Astrocyte of the hippocampus (primary cell): ENCODE results near the gene PDGFD.
A peak's percentile ranks its signal among the peaks of the same experiment; 100 is the strongest.

Experiments used
- DNase-seq: peaks from one replicate; pipeline ENCODE4 v3.0.0; 2011; ENCODE audit warnings: low read depth, low spot score

PDGFD gene

GRCh38 chr11:104094576-104094975, 69.4 kb downstream of the PDGFD start:
- DNase-seq = peak; percentile 17

GRCh38 chr11:104093426-104094280, 70.3 kb downstream of the PDGFD start:
- DNase-seq = no peak

- DNase-seq = no peak
Measured at GRCh38 chr11:104092744-104093143, 71.2 kb downstream of the PDGFD start.

GRCh38 chr11:104091281-104092096, 72.5 kb downstream of the PDGFD start:
- DNase-seq = no peak

- DNase-seq = peak; percentile 27
Measured at GRCh38 chr11:104090767-104091166, 73.2 kb downstream of the PDGFD start.

GRCh38 chr11:104089481-104089880, 74.5 kb downstream of the PDGFD start:
- DNase-seq = no peak

GRCh38 chr11:104086621-104087020, 77.3 kb downstream of the PDGFD start:
- DNase-seq = no peak

GRCh38 chr11:104078995-104079394, 85.0 kb downstream of the PDGFD start:
- no peak for DNase-seq

GRCh38 chr11:104078245-104078644, 85.7 kb downstream of the PDGFD start:
- DNase-seq = no peak

GRCh38 chr11:104076455-104076854, 87.5 kb downstream of the PDGFD start:
- DNase-seq = peak; percentile 12

- no peak for DNase-seq
Measured at GRCh38 chr11:104075706-104076105, 88.2 kb downstream of the PDGFD start.

- no peak for DNase-seq
Measured at GRCh38 chr11:104075091-104075490, 88.9 kb downstream of the PDGFD start.

- no peak for DNase-seq
Measured at GRCh38 chr11:104073950-104074705, 89.8 kb downstream of the PDGFD start.

GRCh38 chr11:104067534-104067933, 96.4 kb downstream of the PDGFD start:
- no peak for DNase-seq

- no peak for DNase-seq
Measured at GRCh38 chr11:104064034-104064630, 99.8 kb downstream of the PDGFD start.

- no peak for DNase-seq
Measured at GRCh38 chr11:104061853-104062521, 102.0 kb downstream of the PDGFD start.

- DNase-seq = no peak
Measured at GRCh38 chr11:104060820-104061219, 103.1 kb downstream of the PDGFD start.

- peak; percentile 40 for DNase-seq
Measured at GRCh38 chr11:104060004-104060794, 103.7 kb downstream of the PDGFD start.

GRCh38 chr11:104058680-104059079, 105.3 kb downstream of the PDGFD start:
- no peak for DNase-seq

- no peak for DNase-seq
Measured at GRCh38 chr11:104057908-104058307, 106.0 kb downstream of the PDGFD start.
